Effector CD8-positive, alpha-beta T cell (primary cell): ENCODE data around the gene ZPR1.
"Not testable (repeated sequence)": the region's sequence is repeated elsewhere in the genome, so short reads cannot be mapped to it uniquely, and the experiment has no call there.

Experiments
- DNase-seq: peaks from one replicate; lab custom pipeline; 2025; lab: John Stamatoyannopoulos, UW

Gene ZPR1

GRCh38 chr11:116823031-116823843, 35.4 kb upstream of the ZPR1 start, which contains the start of gene APOA4:
Gene APOA4, minus strand, starts transcription at chr11:116823304. Its CDS starts 113 bp downstream, at chr11:116823191.
- no peak for DNase-seq

- DNase-seq, result no peak
Measured at GRCh38 chr11:116822575-116822974, 34.8 kb upstream of the ZPR1 start.

- no peak for DNase-seq
Measured at GRCh38 chr11:116821050-116821918, 33.5 kb upstream of the ZPR1 start.

GRCh38 chr11:116819049-116819448, 31.2 kb upstream of the ZPR1 start:
- no peak for DNase-seq

GRCh38 chr11:116814502-116814901, 26.7 kb upstream of the ZPR1 start:
- DNase-seq, result no peak

- DNase-seq, result no peak
Measured at GRCh38 chr11:116813781-116814471, 26.1 kb upstream of the ZPR1 start.

GRCh38 chr11:116813170-116813569, 25.3 kb upstream of the ZPR1 start:
- no peak for DNase-seq

GRCh38 chr11:116812109-116812508, 24.3 kb upstream of the ZPR1 start:
- no peak for DNase-seq

GRCh38 chr11:116811194-116811593, 23.4 kb upstream of the ZPR1 start:
- no peak for DNase-seq

GRCh38 chr11:116808262-116809175, 20.7 kb upstream of the ZPR1 start:
- DNase-seq, result no peak

- DNase-seq, result no peak
Measured at GRCh38 chr11:116807601-116808261, 19.9 kb upstream of the ZPR1 start.

GRCh38 chr11:116804001-116804400, 16.2 kb upstream of the ZPR1 start:
- no peak for DNase-seq

GRCh38 chr11:116801662-116802061, 13.8 kb upstream of the ZPR1 start:
- not testable (repeated sequence) for DNase-seq

GRCh38 chr11:116800610-116801009, 12.8 kb upstream of the ZPR1 start:
- no peak for DNase-seq

- no peak for DNase-seq
Measured at GRCh38 chr11:116798368-116798767, 10.5 kb upstream of the ZPR1 start.

- DNase-seq, result no peak
Measured at GRCh38 chr11:116797816-116798215, 10.0 kb upstream of the ZPR1 start.

GRCh38 chr11:116796548-116796947, 8.7 kb upstream of the ZPR1 start:
- no peak for DNase-seq

GRCh38 chr11:116794851-116795250, 7.0 kb upstream of the ZPR1 start:
- DNase-seq, result no peak

- DNase-seq, result no peak
Measured at GRCh38 chr11:116793772-116794097, 5.9 kb upstream of the ZPR1 start.

GRCh38 chr11:116792869-116793771, 5.3 kb upstream of the ZPR1 start:
- no peak for DNase-seq
